IMR-90 (cell line): Measurements from ENCODE around the gene CAMK2D. TPM values are rescaled to one million over a fixed set of nuclear protein-coding genes. Genes with fewer than 3 reads are reported as not detected.
A peak's percentile ranks its signal among the peaks of the same experiment; 100 is the strongest.

Experiments
- ATAC-seq: fragments of 200-7000 bp; cut with Tn5 transposase; 2 replicates; pipeline ENCODE4 v1.9.1; 2020; ENCODE audit warnings: low read depth, mild to moderate bottlenecking, moderate library complexity
- BruUV-seq: library from RNA; stranded (reverse); fragments of 400-500 nt; replicated peaks from 2 replicates; lab custom pipeline; 2021; lab: Mats Ljungman, UMichigan
- CTCF ChIA-PET: fragments of 300-600 bp; formaldehyde crosslinking; extraction: SDS; loops from one replicate; lab custom pipeline; 2021; ENCODE audit warnings: antibody characterized with exemption; lab: Yijun Ruan, JAX
- POLR2A ChIA-PET: fragments of 300-600 bp; sonication (Branson Sonifier 250); formaldehyde crosslinking; loops from one replicate; lab custom pipeline; 2022; ENCODE audit warnings: antibody characterized with exemption; ENCODE audit not compliant: unreplicated experiment; lab: Charles Lee
- DNase-seq: peaks from one replicate; pipeline ENCODE4 v3.0.0; 2013
- H2AFZ ChIP-seq: replicated peaks from 2 replicates; pipeline ENCODE3; 2013; ENCODE audit warnings: low read length, mild to moderate bottlenecking; ENCODE audit not compliant: poor library complexity
- H2AK5ac ChIP-seq: 2 replicates; pipeline ENCODE4 v1.6.1; 2013; ENCODE audit warnings: low read depth, low read length, inconsistent platforms
- H2AK9ac ChIP-seq: replicated peaks from 2 replicates; pipeline ENCODE3; 2013; ENCODE audit warnings: mild to moderate bottlenecking, low read depth, low read length, moderate library complexity; ENCODE audit not compliant: poor library complexity
- H2BK120ac ChIP-seq: 2 replicates; pipeline ENCODE4 v1.6.1; 2013; ENCODE audit warnings: low read depth, low read length, inconsistent platforms
- H2BK15ac ChIP-seq: 3 replicates; pipeline ENCODE4 v1.6.1; 2013; ENCODE audit warnings: low read depth, low read length, inconsistent platforms
- H2BK20ac ChIP-seq: 2 replicates; pipeline ENCODE4 v1.6.1; 2013; ENCODE audit warnings: low read depth, mild to moderate bottlenecking, inconsistent platforms, low read length, moderate library complexity
- H2BK5ac ChIP-seq: 2 replicates; pipeline ENCODE4 v1.6.1; 2013; ENCODE audit warnings: mild to moderate bottlenecking, low read depth, low read length, inconsistent platforms; ENCODE audit not compliant: poor library complexity, severe bottlenecking
- H3K14ac ChIP-seq: replicated peaks from 2 replicates; pipeline ENCODE4 v1.6.1; 2013; ENCODE audit warnings: low read depth, low read length, inconsistent platforms
- H3K18ac ChIP-seq: 2 replicates; pipeline ENCODE4 v1.6.1; 2013; ENCODE audit warnings: low read depth, low read length, control low read depth
- H3K23ac ChIP-seq: 2 replicates; pipeline ENCODE4 v1.6.1; 2013; ENCODE audit warnings: low read depth, low read length, inconsistent platforms
- H3K27ac ChIP-seq: 2 replicates; pipeline ENCODE4 v1.5.1; 2013; ENCODE audit warnings: mild to moderate bottlenecking, control low read depth, low read length; ENCODE audit not compliant: insufficient read depth
- H3K27me3 ChIP-seq: 2 replicates; pipeline ENCODE4 v1.6.1; 2013; ENCODE audit warnings: low read length; ENCODE audit not compliant: control insufficient read depth, insufficient read depth
- H3K36me3 ChIP-seq: 2 replicates; pipeline ENCODE4 v1.6.1; 2013; ENCODE audit warnings: low read length, mixed read lengths; ENCODE audit not compliant: control insufficient read depth, insufficient read depth
- H3K4ac ChIP-seq: 2 replicates; pipeline ENCODE4 v1.6.1; 2013; ENCODE audit warnings: low read depth, low read length, inconsistent platforms
- H3K4me1 ChIP-seq: 2 replicates; pipeline ENCODE4 v1.6.1; 2013; ENCODE audit warnings: low read length, mixed read lengths; ENCODE audit not compliant: control insufficient read depth, insufficient read depth
- H3K4me2 ChIP-seq: 2 replicates; pipeline ENCODE4 v1.6.1; 2013; ENCODE audit warnings: low read depth, mild to moderate bottlenecking, control low read depth, low read length, moderate library complexity
- H3K4me3 ChIP-seq: 2 replicates; pipeline ENCODE4 v1.5.1; 2013; ENCODE audit warnings: low read depth, mild to moderate bottlenecking, control low read depth, low read length, moderate library complexity; ENCODE audit not compliant: insufficient read depth
- H3K56ac ChIP-seq: 2 replicates; pipeline ENCODE4 v1.6.1; 2013; ENCODE audit warnings: low read length, inconsistent platforms; ENCODE audit not compliant: insufficient read depth; ENCODE audit errors: extremely low read depth
- H3K79me1 ChIP-seq, 2 experiments: 2 replicates each; pipeline ENCODE4 v1.6.1; 2013; ENCODE audit warnings: low read length in 2 of 2, inconsistent platforms in 1 of 2, low read depth in 1 of 2
- H3K9ac ChIP-seq: 2 replicates; pipeline ENCODE4 v1.6.1; 2013; ENCODE audit warnings: low read depth, low read length, control low read depth
- H3K9me1 ChIP-seq: 2 replicates; pipeline ENCODE4 v1.6.1; 2013; ENCODE audit warnings: low read length, inconsistent platforms; ENCODE audit not compliant: insufficient read depth
- H3K9me3 ChIP-seq: 2 replicates; pipeline ENCODE4 v1.6.1; 2013; ENCODE audit warnings: low read length; ENCODE audit not compliant: control insufficient read depth, insufficient read depth
- H4K20me1 ChIP-seq: 2 replicates; pipeline ENCODE4 v1.6.1; 2013; ENCODE audit warnings: low read length, inconsistent platforms; ENCODE audit not compliant: insufficient read depth
- H4K5ac ChIP-seq: 2 replicates; pipeline ENCODE4 v1.6.1; 2013; ENCODE audit warnings: mild to moderate bottlenecking, low read depth, low read length, control low read depth
- H4K8ac ChIP-seq, 2 experiments: 2 replicates each; pipeline ENCODE4 v1.6.1; 2013; ENCODE audit warnings: low read depth in 2 of 2, low read length in 2 of 2, control low read depth in 1 of 2, inconsistent platforms in 1 of 2
- H4K91ac ChIP-seq: 2 replicates; pipeline ENCODE4 v1.6.1; 2013; ENCODE audit warnings: low read depth, low read length, inconsistent platforms; ENCODE audit not compliant: insufficient read depth
- BHLHE40 ChIP-seq: fragments of 150-350 bp; IDR thresholded peaks from 2 replicates; pipeline ENCODE4 v1.6.1; 2016; ENCODE audit warnings: mild to moderate bottlenecking, low read depth, low read length
- CEBPB ChIP-seq: IDR thresholded peaks from 2 replicates; pipeline ENCODE4 v1.6.1; 2012; ENCODE audit warnings: low read depth, low read length, improper control_type of control experiment
- FOS ChIP-seq: fragments of 150-350 bp; IDR thresholded peaks from 2 replicates; pipeline ENCODE4 v1.6.1; 2016; ENCODE audit warnings: low read depth, low read length
- MAFK ChIP-seq: IDR thresholded peaks from 2 replicates; pipeline ENCODE4 v1.6.1; 2012; ENCODE audit warnings: low read depth, low read length, improper control_type of control experiment
- MAZ ChIP-seq: IDR thresholded peaks from 2 replicates; pipeline ENCODE4 v1.6.1; 2012; ENCODE audit warnings: low read depth, mild to moderate bottlenecking, low read length, improper control_type of control experiment, moderate library complexity, borderline replicate concordance
- RAD21 ChIP-seq: IDR thresholded peaks from 2 replicates; pipeline ENCODE4 v1.6.1; 2012; ENCODE audit warnings: low read length, improper control_type of control experiment
- RCOR1 ChIP-seq: IDR thresholded peaks from 2 replicates; pipeline ENCODE4 v1.6.1; 2012; ENCODE audit warnings: mild to moderate bottlenecking, low read length, improper control_type of control experiment; ENCODE audit not compliant: insufficient replicate concordance
- RFX5 ChIP-seq: IDR thresholded peaks from 2 replicates; pipeline ENCODE4 v1.8.0; 2012; ENCODE audit warnings: low read depth, mild to moderate bottlenecking, low read length, moderate library complexity
- SMC3 ChIP-seq: fragments of 150-350 bp; IDR thresholded peaks from 2 replicates; pipeline ENCODE4 v1.6.1; 2016; ENCODE audit warnings: low read depth, mild to moderate bottlenecking, antibody characterized with exemption, low read length, moderate library complexity
- WGBS, 2 experiments: methylation state at CpG; one replicate each; pipeline versions ENCODE4 v1.1.5 to v1.1.7; 2013; ENCODE audit warnings: missing lambda C conversion rate in 2 of 2; ENCODE audit not compliant: insufficient read length in 1 of 2; ENCODE audit errors: extremely low coverage in 2 of 2; 5-methylcytosine and 5-hydroxymethylcytosine counted together
- dilution Hi-C: fragments of 300-500 bp; cut with HindIII; formaldehyde crosslinking; loops from one replicate; pipeline ENCODE4 v1.14.3; 2018; ENCODE audit warnings: low sequenced_read_pairs; ENCODE audit not compliant: unreplicated experiment
- in situ Hi-C: fragments of 300-500 bp; cut with MboI; formaldehyde crosslinking; loops from 3 replicates; pipeline ENCODE4 v1.14.3; 2019; ENCODE audit warnings: low sequenced_read_pairs, inconsistent platforms, mixed read lengths
- intact Hi-C: fragments of 100-400 bp; cut with micrococcal nuclease; formaldehyde crosslinking; loops from 2 replicates; pipeline ENCODE4 v1.10.0; 2022
- polyA plus RNA-seq, 3 experiments: library from polyadenylated mRNA; depleted of rRNA; stranded (reverse); fragments of >200 nt; gene quantifications; 2 replicates each; pipeline ENCODE4 v1.2.3, GENCODE V29; 2012; ENCODE audit warnings: low replicate concordance in 1 of 3
- total RNA-seq: library from RNA; depleted of rRNA; stranded (reverse); fragments of >200 nt; gene quantifications from 2 replicates; pipeline ENCODE4 v1.2.3, GENCODE V29; 2012
- TF ChIP-seq, protein P1 (sequence below): conservative IDR thresholded peaks from 2 replicates; pipeline ENCODE4 v1.5.1; 2012; ENCODE audit warnings: mild to moderate bottlenecking, low read depth, low read length, improper control_type of control experiment
- TF ChIP-seq, protein P2 (sequence below): fragments of 150-350 bp; IDR thresholded peaks from 2 replicates; pipeline ENCODE4 v1.6.1; 2016; ENCODE audit warnings: low read depth, mild to moderate bottlenecking, low read length, moderate library complexity, borderline replicate concordance
- TF ChIP-seq, protein P3 (sequence below): fragments of 150-350 bp; IDR thresholded peaks from 2 replicates; pipeline ENCODE4 v1.6.1; 2017; ENCODE audit warnings: mild to moderate bottlenecking, antibody characterized with exemption, low read length, low read depth

CAMK2D gene
- total and polyA plus RNA-seq, 2 of the 4 experiments (the other 2 are of a cell fraction) = 44.6 to 156 TPM

DNA sequence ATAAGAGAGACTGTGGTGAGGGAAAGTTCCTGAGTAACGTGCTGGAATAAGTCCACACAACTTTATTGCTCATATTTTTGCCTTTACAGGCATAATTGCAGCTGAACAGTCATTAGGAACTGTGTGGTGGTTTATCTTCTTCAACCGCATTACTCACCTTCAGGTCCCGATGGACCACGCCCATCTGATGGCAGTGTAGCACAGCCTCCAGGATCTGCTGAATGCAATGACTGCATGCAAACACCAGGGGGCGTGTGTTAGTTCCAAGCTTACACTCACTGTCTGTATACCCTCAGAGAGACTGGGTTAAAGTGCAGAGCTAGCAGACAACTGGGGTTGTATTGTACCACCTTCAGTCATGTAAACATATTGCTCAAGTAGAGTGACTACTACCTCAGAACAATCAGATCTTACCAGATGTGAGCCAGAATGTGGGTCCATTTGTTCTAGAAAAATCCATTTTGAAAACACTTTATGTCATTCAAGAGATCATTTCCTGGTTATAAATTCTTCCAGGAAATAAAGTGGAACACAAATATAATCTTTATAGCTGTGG is 214.0 kb downstream of the CAMK2D start:
- Histone ChIP-seq H3K79me1 (peaks cover 8 to 16% of the 10 kb centered on the region in 2 experiments; a peak in 2 of 4 replicates), H3K4me3 (no peak overlapping the region), H3K4me1 (no peaks in the 10 kb centered on the region), H2BK5ac (no peak overlapping the region), H2BK15ac (no peak overlapping the region), H2BK120ac (no peak overlapping the region), H2AK5ac (no peak overlapping the region), H3K14ac (no peak overlapping the region), H4K91ac (no peak overlapping the region), H3K27ac (no peak overlapping the region), H2BK20ac (no peak overlapping the region), H3K36me3 (peaks cover 3% of the 10 kb centered on the region), H3K9ac (no peak overlapping the region), H3K4ac (no peak overlapping the region), H3K9me3 (no peaks in the 10 kb centered on the region), H3K56ac (no peak overlapping the region), H2AFZ (peak overlapping the region; percentile 24), H3K23ac (no peak overlapping the region), H4K5ac (no peak overlapping the region), H3K9me1 (no peaks in the 10 kb centered on the region; the same call in 1 of the 2 replicates), H3K27me3 (no peaks in the 10 kb centered on the region), H2AK9ac (no peak overlapping the region), H3K4me2 (no peak overlapping the region), H3K18ac (no peak overlapping the region), H4K8ac (no peak overlapping the region), H4K20me1 (peaks cover 3% of the 10 kb centered on the region; the same call in 1 of the 2 replicates)
- in situ Hi-C loops (loop anchor here (10.0 to 25.0 kb wide), 2 partner anchors 207 to 815 kb away; no protein-coding TSS in a partner anchor), intact Hi-C loops (loop anchor here (1.0 to 10.0 kb wide), 3 partner anchors 137 to 273 kb away; partner anchors contain the start of gene CAMK2D), dilution Hi-C loops (no loop called here)
- no TSS peak for BruUV-seq
- TF ChIP-seq MAFK = peak; percentile 38
- TF ChIP-seq RFX5 = no peak
- peak; percentile 66 for TF ChIP-seq CEBPB
- TF ChIP-seq, protein P1, sequence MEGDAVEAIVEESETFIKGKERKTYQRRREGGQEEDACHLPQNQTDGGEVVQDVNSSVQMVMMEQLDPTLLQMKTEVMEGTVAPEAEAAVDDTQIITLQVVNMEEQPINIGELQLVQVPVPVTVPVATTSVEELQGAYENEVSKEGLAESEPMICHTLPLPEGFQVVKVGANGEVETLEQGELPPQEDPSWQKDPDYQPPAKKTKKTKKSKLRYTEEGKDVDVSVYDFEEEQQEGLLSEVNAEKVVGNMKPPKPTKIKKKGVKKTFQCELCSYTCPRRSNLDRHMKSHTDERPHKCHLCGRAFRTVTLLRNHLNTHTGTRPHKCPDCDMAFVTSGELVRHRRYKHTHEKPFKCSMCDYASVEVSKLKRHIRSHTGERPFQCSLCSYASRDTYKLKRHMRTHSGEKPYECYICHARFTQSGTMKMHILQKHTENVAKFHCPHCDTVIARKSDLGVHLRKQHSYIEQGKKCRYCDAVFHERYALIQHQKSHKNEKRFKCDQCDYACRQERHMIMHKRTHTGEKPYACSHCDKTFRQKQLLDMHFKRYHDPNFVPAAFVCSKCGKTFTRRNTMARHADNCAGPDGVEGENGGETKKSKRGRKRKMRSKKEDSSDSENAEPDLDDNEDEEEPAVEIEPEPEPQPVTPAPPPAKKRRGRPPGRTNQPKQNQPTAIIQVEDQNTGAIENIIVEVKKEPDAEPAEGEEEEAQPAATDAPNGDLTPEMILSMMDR = peak; percentile 90
- TF ChIP-seq, protein P2, sequence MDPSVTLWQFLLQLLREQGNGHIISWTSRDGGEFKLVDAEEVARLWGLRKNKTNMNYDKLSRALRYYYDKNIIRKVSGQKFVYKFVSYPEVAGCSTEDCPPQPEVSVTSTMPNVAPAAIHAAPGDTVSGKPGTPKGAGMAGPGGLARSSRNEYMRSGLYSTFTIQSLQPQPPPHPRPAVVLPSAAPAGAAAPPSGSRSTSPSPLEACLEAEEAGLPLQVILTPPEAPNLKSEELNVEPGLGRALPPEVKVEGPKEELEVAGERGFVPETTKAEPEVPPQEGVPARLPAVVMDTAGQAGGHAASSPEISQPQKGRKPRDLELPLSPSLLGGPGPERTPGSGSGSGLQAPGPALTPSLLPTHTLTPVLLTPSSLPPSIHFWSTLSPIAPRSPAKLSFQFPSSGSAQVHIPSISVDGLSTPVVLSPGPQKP = no peak
- TF ChIP-seq RAD21 = peak; percentile 78
- 0 out of 2 replicates have a peak, but pooled peaks have one; percentile 50 for TF ChIP-seq FOS
- peak; percentile 30; the same call in 1 of the 2 replicates for TF ChIP-seq MAZ
- peak; percentile 89 for TF ChIP-seq SMC3
- TF ChIP-seq, protein P3, sequence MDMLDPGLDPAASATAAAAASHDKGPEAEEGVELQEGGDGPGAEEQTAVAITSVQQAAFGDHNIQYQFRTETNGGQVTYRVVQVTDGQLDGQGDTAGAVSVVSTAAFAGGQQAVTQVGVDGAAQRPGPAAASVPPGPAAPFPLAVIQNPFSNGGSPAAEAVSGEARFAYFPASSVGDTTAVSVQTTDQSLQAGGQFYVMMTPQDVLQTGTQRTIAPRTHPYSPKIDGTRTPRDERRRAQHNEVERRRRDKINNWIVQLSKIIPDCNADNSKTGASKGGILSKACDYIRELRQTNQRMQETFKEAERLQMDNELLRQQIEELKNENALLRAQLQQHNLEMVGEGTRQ = no peak
- TF ChIP-seq RCOR1 = no peak
- peak; percentile 75; the same call in 1 of the 2 replicates for TF ChIP-seq BHLHE40
- peak; percentile 99 for ATAC-seq
- POLR2A ChIA-PET = no interaction called here
- peak; percentile 95 for DNase-seq
- WGBS, 2 experiments = 0% methylated on average over 1 of the region's 5 CpGs; no CpG with 5 or more reads in 1 of the 2 experiments
- CTCF ChIA-PET = interaction anchor here (0.5 to 1.4 kb wide), 12 partner anchors 10 to 831 kb away, joined by 3 to 5 read pairs (median 3); no protein-coding TSS in a partner anchor
